CD4-positive, CD25-positive, alpha-beta regulatory T cell (primary cell): ENCODE results near the gene ABCA4. TPM values are rescaled to one million over a fixed set of nuclear protein-coding genes. Genes with fewer than 3 reads are reported as not detected.

Experiments used
- ATAC-seq, 2 donors: fragments of 150-1000 bp; cut with Tn5 transposase; one replicate each; pipeline ENCODE4 v1.10.0; 2021; ENCODE audit warnings: low read depth in 2 of 2, moderate number of reproducible peaks in 2 of 2, moderate library complexity in 1 of 2
- DNase-seq, 3 donors: peaks; one replicate each; pipeline versions ENCODE4 v3.0.0 to v3.0.0-alpha.2; 2012 to 2022; ENCODE audit warnings: mixed read lengths in 1 of 3
- H3K27ac ChIP-seq: one replicate; pipeline ENCODE4 v1.7.0; 2013; ENCODE audit warnings: mild to moderate bottlenecking, low read length; ENCODE audit not compliant: insufficient read depth, poor library complexity, severe bottlenecking
- H3K27me3 ChIP-seq: one replicate; pipeline ENCODE4 v1.7.0; 2013; ENCODE audit warnings: low read length; ENCODE audit not compliant: control insufficient read depth, insufficient read depth
- H3K36me3 ChIP-seq: one replicate; pipeline ENCODE4 v1.7.0; 2013; ENCODE audit warnings: mild to moderate bottlenecking, low read length, moderate library complexity; ENCODE audit not compliant: control insufficient read depth, insufficient read depth
- H3K4me1 ChIP-seq: 2 replicates; pipeline ENCODE4 v1.7.0; 2013; ENCODE audit warnings: mild to moderate bottlenecking, low read length; ENCODE audit not compliant: insufficient read depth, control insufficient read depth, poor library complexity, severe bottlenecking
- H3K4me3 ChIP-seq: one replicate; pipeline ENCODE4 v1.7.0; 2013; ENCODE audit warnings: low read depth, mild to moderate bottlenecking, low read length, moderate library complexity
- H3K9me3 ChIP-seq, 2 experiments: 1 replicate in 1 of 2; 2 replicates in 1 of 2; pipeline ENCODE4 v1.7.0; 2013; ENCODE audit warnings: low read length in 2 of 2, mild to moderate bottlenecking in 1 of 2, moderate library complexity in 1 of 2; ENCODE audit not compliant: control insufficient read depth in 2 of 2
- H3K27ac Mint-ChIP-seq, 3 donors: one replicate each; pipeline ENCODE4 v1.8.0; 2020 to 2022; ENCODE audit warnings: mild to moderate bottlenecking in 3 of 3, mixed read lengths in 3 of 3, moderate library complexity in 2 of 3
- H3K27me3 Mint-ChIP-seq: one replicate; pipeline ENCODE4 v1.8.0; 2022; ENCODE audit warnings: mild to moderate bottlenecking, mixed read lengths
- H3K36me3 Mint-ChIP-seq: one replicate; pipeline ENCODE4 v1.8.0; 2020; ENCODE audit warnings: mixed read lengths
- H3K4me1 Mint-ChIP-seq, 4 donors: one replicate each; pipeline ENCODE4 v1.8.0; 2020 to 2022; ENCODE audit warnings: mixed read lengths in 4 of 4, mild to moderate bottlenecking in 1 of 4
- H3K4me3 Mint-ChIP-seq, 4 donors: one replicate each; pipeline ENCODE4 v1.8.0; 2020 to 2022; ENCODE audit warnings: mild to moderate bottlenecking in 4 of 4, mixed read lengths in 4 of 4, moderate library complexity in 3 of 4
- H3K9me3 Mint-ChIP-seq, 7 donors: one replicate each; pipeline ENCODE4 v1.8.0; 2020 to 2022; ENCODE audit warnings: mixed read lengths in 7 of 7, mild to moderate bottlenecking in 3 of 7, moderate library complexity in 2 of 7
- polyA plus RNA-seq, 4 donors: library from polyadenylated mRNA; unstranded; fragments of 300-500 nt; fragmentation: Illumina TruSeq; gene quantifications; one replicate each; pipeline ENCODE4 v1.2.3, GENCODE V29; 2021
- total RNA-seq: library from RNA; stranded (reverse); gene quantifications from one replicate; pipeline ENCODE4 v1.2.3, GENCODE V29; 2022

The ABCA4 gene
- total and polyA plus RNA-seq, 5 donors from 2014 or later = not detected

GRCh38 chr1:94083681-94084080, 37.3 kb downstream of the ABCA4 start:
- H3K36me3 ChIP-seq = no peaks in the 10 kb centered on the region
- Mint-ChIP-seq H3K36me3 (no peaks in the 10 kb centered on the region), H3K9me3 (no peaks in the 10 kb centered on the region), H3K27me3 (no peaks in the 10 kb centered on the region), H3K4me1 (no peaks in the 10 kb centered on the region), H3K27ac (no peak overlapping the region), H3K4me3 (no peak overlapping the region)
- ATAC-seq (no peak), DNase-seq (no peak)
- no peak overlapping the region for H3K27ac ChIP-seq
- no peaks in the 10 kb centered on the region for H3K9me3 ChIP-seq
- H3K4me3 ChIP-seq = no peak overlapping the region
- H3K27me3 ChIP-seq = no peaks in the 10 kb centered on the region
- no peaks in the 10 kb centered on the region for H3K4me1 ChIP-seq

GRCh38 chr1:94081566-94082344, 39.2 kb downstream of the ABCA4 start:
- Mint-ChIP-seq H3K4me1 (no peaks in the 10 kb centered on the region), H3K9me3 (peaks cover 0 to 2% (median 0%) of the 10 kb centered on the region in 7 donors), H3K27ac (no peak overlapping the region), H3K27me3 (no peaks in the 10 kb centered on the region), H3K4me3 (no peak overlapping the region), H3K36me3 (no peaks in the 10 kb centered on the region)
- Histone ChIP-seq H3K9me3 (no peaks in the 10 kb centered on the region), H3K27ac (no peak overlapping the region), H3K36me3 (no peaks in the 10 kb centered on the region), H3K4me3 (no peak overlapping the region), H3K27me3 (no peaks in the 10 kb centered on the region), H3K4me1 (no peaks in the 10 kb centered on the region)
- ATAC-seq (no peak), DNase-seq (no peak)

DNA sequence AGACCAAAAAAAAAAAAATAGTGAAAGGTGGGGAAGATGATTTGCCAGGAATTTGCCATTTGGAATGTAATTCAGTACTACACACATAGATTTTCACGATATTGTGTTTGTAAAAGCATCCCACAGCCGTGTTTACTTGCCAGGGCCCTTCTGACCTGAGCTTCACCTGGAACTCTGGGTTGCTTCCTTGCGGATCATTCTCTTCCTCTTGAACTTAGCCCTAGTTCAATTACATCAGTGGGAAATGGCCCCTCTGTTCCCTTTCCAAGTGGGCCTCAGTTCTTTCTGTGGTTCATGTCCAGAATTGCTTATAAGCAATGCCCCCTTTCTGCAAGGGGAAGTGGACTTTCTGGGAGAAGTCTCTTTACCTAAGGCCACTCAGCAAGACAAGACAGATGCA, 41.0 kb downstream of the ABCA4 start:
- Histone ChIP-seq H3K4me1 (no peaks in the 10 kb centered on the region), H3K27me3 (no peaks in the 10 kb centered on the region), H3K36me3 (no peaks in the 10 kb centered on the region), H3K27ac (no peak overlapping the region), H3K4me3 (no peak overlapping the region), H3K9me3 (no peaks in the 10 kb centered on the region)
- Mint-ChIP-seq H3K9me3 (peaks cover 0 to 2% (median 0%) of the 10 kb centered on the region in 7 donors), H3K27me3 (no peaks in the 10 kb centered on the region), H3K27ac (no peak overlapping the region), H3K4me1 (no peaks in the 10 kb centered on the region), H3K4me3 (no peak overlapping the region), H3K36me3 (no peaks in the 10 kb centered on the region)
- ATAC-seq = no peak
- DNase-seq = no peak

DNA sequence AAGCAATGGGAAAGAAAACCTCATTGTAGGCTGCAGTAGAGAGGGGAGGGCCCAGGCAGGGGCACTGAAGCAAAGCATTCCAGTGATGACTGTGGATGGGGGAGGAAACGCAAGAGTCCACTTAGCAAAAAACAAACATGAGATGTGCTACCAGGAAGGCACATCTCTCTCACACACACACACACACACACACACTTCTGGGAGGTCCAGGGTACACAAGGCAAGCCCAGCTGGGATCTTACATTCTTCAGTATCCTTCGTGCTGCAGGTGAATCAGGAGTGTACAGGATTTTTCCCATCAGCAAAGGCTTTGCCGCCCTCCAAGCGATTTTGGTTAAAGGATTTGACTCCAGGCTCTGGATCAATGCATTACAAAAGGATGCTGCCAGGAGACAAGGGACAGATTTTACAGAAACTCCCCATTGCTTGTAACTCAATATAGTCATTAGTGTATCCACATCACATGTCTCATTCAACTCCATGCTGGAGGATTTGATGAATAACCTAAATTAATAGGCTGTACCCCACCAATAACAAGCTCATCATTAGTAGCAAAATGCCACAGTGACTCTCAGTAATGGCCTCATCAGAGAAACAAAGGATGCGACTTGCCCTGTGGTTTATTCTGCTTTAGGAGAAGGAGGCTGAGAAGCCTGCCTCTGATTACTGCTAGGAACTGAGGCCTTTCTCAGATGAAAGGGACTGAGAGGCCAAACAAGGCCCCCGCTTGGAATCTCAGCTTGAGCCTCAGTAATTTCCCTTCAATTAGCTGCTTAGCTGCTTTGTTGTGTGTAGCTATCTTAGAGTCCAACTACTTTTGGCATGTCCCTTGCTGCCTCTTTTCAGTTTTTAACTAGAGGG, 41.6 kb downstream of the ABCA4 start:
- Histone ChIP-seq H3K27me3 (no peaks in the 10 kb centered on the region), H3K9me3 (no peaks in the 10 kb centered on the region), H3K36me3 (no peaks in the 10 kb centered on the region), H3K4me1 (no peaks in the 10 kb centered on the region), H3K4me3 (no peak overlapping the region), H3K27ac (no peak overlapping the region)
- no peaks in the 10 kb centered on the region for H3K27me3 Mint-ChIP-seq
- ATAC-seq (no peak), DNase-seq (no peak)
- no peak overlapping the region for H3K4me3 Mint-ChIP-seq
- H3K27ac Mint-ChIP-seq = no peak overlapping the region
- H3K4me1 Mint-ChIP-seq = no peaks in the 10 kb centered on the region
- H3K9me3 Mint-ChIP-seq = peaks cover 0 to 2% (median 0%) of the 10 kb centered on the region in 7 donors
- no peaks in the 10 kb centered on the region for H3K36me3 Mint-ChIP-seq

DNA sequence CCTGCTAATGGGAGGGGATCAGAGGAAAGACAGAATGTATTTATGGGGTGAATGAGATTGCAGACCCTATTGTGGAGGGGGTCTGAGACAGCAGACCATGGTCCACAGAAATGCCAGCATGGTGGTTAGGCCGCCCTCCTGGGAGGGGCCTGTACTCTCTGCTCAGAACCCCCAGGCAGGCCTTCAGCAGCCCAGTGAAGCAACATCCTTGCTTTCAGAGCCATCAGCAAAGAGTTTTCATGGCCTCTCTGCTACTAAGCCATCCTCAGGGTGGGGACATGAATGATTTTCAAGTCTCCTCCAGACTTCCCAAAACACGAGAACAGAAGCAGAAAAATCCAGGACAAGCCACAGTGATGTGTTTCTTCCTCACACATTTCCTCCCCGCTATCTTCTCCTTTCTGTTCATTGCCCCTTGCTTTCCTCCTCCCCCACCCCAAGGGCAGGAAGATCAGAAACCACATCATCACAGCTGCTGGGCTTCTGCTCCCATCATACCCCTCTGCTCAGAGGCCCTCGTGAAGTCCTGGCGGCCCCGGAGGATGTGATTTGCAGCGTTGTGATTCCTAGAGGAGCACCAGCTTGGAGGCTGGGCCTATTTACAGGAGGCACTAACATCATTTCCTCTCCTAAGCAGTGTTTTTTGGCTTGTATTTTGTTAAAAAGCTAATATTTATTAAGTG, 48.0 kb downstream of the ABCA4 start:
- H3K9me3 ChIP-seq = no peaks in the 10 kb centered on the region

DNA sequence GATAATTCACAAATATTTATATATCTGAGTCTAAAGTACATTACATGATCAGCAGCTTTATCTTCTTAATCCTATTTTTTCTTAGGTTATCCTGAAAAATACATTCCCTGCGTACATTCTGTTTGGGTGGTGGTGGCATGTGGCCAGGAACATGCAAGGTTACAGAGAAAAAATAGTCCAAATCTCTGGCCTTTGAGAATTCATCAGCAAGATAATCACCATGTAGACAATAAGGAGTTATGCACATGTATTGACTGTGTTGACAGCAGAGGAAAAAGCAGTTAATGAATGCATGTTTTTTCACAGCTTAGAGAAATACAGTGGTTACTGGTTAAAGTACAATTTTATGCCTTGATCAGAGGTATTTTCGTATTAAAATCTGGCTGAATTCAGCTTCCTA, 49.0 kb downstream of the ABCA4 start:
- no peaks in the 10 kb centered on the region for H3K9me3 Mint-ChIP-seq
- no peaks in the 10 kb centered on the region for H3K36me3 Mint-ChIP-seq
- H3K27ac ChIP-seq = no peak overlapping the region
- H3K36me3 ChIP-seq = no peaks in the 10 kb centered on the region
- H3K27me3 Mint-ChIP-seq = peaks cover 8% of the 10 kb centered on the region
- no peaks in the 10 kb centered on the region for H3K9me3 ChIP-seq
- peaks cover 0 to 2% (median 0%) of the 10 kb centered on the region in 4 donors for H3K4me1 Mint-ChIP-seq
- H3K27me3 ChIP-seq = peaks cover 3% of the 10 kb centered on the region
- ATAC-seq (no peak), DNase-seq (no peak)
- H3K4me1 ChIP-seq = no peaks in the 10 kb centered on the region
- no peak overlapping the region for H3K4me3 Mint-ChIP-seq
- H3K4me3 ChIP-seq = no peak overlapping the region
- H3K27ac Mint-ChIP-seq = no peak overlapping the region

More for the DNA sequence above, 48.0 kb downstream of the ABCA4 start:
- H3K4me1 ChIP-seq = no peaks in the 10 kb centered on the region
- no peak overlapping the region for H3K27ac ChIP-seq
- no peak overlapping the region for H3K27ac Mint-ChIP-seq
- H3K4me3 ChIP-seq = no peak overlapping the region
- peaks cover 0 to 2% (median 0%) of the 10 kb centered on the region in 7 donors for H3K9me3 Mint-ChIP-seq
- H3K4me3 Mint-ChIP-seq = no peak overlapping the region
- no peaks in the 10 kb centered on the region for H3K36me3 Mint-ChIP-seq
- peak in 1 of 3 donors; percentile 11 for DNase-seq
- peaks cover 0 to 2% (median 0%) of the 10 kb centered on the region in 4 donors for H3K4me1 Mint-ChIP-seq
- peaks cover 3% of the 10 kb centered on the region for H3K27me3 ChIP-seq
- no peaks in the 10 kb centered on the region for H3K36me3 ChIP-seq
- peaks cover 8% of the 10 kb centered on the region for H3K27me3 Mint-ChIP-seq
- no peak for ATAC-seq

- H3K4me1 ChIP-seq = no peaks in the 10 kb centered on the region
- DNase-seq (no peak), ATAC-seq (no peak)
- Mint-ChIP-seq H3K27ac (no peak overlapping the region), H3K9me3 (no peaks in the 10 kb centered on the region), H3K27me3 (peaks cover 10% of the 10 kb centered on the region), H3K4me3 (no peak overlapping the region), H3K36me3 (no peaks in the 10 kb centered on the region), H3K4me1 (peaks cover 0 to 2% (median 0%) of the 10 kb centered on the region in 4 donors)
- H3K27me3 ChIP-seq = peaks cover 3% of the 10 kb centered on the region
- H3K27ac ChIP-seq = no peak overlapping the region
- no peak overlapping the region for H3K4me3 ChIP-seq
- H3K36me3 ChIP-seq = no peaks in the 10 kb centered on the region
- H3K9me3 ChIP-seq = no peaks in the 10 kb centered on the region
These were observed 49.6 kb downstream of the ABCA4 start for GRCh38 chr1:94071391-94071790.
